UCSD-AML1 (cell line): ENCODE results near the gene CDRT15L2.
"Not testable (repeated sequence)": the region's sequence is repeated elsewhere in the genome, so short reads cannot be mapped to it uniquely, and the experiment has no call there.

Experiments
- DNase-seq: peaks from one replicate; lab custom pipeline; 2025; ENCODE audit not compliant: unreplicated experiment; lab: John Stamatoyannopoulos, UW

CDRT15L2 gene

DNA sequence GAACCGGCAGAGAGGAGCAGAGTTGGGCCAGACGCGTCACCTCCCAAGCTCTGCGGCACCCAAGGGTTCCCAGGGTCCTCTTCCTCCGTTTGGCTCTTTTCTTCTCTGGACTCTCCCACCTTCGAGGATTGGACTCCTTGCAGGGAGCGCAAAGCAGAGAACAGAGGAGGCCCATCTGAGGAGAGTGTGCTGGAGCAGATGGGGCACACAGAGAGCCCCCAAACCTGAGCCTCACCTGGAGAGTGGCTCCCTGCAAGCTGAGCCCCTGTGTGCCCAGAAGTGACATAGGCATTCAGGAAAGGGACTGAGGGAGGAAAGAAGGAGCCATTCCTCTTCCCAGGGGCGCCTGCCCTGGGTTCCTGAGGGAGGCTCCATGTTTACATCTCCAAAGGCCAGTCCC, 6.3 kb upstream of the CDRT15L2 start:
- DNase-seq = not testable (repeated sequence)

DNA sequence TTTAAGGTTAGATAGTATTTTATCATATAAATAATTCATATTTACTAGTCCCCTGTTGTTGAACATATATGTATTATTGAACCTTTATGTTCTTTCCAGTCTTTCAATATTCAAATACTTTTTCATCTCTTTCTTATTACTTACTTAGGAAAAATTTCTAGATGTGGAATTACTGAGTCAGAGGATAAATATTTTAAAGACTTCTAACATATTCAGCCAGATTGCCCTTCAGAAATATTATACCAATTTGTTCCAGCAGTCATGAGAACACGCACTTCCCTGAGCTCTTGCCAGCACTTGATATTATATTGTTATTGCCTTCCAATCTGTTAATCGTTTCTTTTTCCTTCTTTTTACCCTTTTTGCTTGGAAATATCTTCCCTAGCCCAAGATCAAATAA, 4.5 kb upstream of the CDRT15L2 start:
- not testable (repeated sequence) for DNase-seq

DNA sequence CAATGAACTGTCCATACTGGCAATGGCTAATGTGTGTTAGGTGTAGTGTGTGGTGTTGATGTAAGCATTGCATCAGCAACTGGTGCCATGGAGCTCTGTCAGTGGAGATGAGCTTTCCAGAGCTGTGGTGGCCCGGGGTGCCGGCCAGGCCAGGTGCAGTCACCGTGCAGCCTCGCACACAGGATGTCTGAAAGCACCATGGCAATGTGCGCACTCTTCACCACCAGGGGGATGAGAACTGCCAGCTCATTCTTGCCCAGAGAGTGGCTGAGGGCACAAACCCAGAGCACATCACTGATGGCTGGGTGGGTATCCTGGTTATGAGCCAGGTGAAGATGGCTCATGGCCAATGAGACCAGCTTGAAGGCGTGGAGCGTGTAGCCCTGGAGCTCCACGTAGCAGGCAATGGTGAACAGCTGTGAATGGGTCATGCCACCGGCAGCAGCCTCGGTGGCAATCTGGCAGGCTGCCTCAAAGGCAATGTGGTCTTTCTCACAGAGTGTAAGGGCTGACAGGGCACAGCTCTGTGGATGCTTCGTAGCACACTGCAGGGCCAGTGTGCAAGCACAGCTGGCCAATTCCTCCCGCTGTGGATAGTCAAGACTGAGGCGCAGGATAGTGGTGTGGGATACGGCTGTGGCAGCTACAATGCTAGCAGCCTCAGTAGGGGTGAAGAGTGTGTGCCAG, 4.5 kb downstream of the CDRT15L2 start:
- not testable (repeated sequence) for DNase-seq

DNA sequence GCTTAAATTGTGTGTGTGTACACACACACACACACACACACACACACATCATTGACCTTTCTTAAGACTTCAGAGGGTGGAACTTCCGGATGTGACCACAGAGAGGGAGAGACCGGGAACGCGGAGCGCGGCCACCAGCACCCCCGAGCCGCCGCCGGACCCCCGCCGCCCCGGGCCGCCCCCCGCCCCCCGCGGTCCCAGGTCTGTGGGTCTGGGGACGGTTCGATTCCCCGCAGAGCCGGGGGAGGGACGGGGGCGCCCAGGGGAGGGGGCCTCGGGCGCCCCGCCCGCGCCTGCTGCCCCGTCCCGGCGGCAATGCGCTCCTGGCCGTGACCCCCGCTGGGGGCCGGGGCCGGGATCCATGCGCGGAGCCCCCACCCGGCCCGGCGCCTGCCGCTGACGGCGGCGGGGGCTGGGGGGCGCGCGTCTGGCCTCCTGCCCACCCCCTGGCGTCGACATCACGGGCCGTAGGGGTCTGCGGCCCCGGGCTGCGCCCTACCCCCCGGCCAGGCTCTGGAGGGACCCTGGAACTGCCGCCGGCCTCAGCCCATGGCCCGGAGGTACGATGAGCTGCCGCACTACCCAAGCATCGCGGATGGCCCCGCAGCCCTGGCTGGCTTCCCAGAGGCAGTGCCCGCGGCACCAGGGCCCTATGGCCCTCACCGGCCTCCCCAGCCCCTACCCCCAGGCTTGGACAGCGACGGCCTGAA, 9.4 kb downstream of the CDRT15L2 start:
- not testable (repeated sequence) for DNase-seq

DNA sequence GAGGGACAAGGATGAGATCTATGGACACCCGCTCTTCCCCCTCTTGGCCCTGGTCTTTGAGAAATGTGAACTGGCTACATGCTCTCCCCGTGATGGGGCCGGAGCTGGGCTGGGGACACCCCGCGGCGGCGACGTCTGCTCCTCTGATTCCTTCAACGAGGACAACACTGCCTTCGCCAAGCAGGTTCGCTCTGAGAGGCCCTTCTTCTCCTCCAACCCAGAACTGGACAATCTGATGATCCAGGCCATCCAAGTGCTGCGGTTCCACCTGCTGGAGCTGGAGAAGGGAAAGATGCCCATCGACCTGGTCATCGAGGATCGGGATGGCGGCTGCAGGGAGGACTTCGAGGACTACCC, 9.9 kb downstream of the CDRT15L2 start:
- not testable (repeated sequence) for DNase-seq

DNA sequence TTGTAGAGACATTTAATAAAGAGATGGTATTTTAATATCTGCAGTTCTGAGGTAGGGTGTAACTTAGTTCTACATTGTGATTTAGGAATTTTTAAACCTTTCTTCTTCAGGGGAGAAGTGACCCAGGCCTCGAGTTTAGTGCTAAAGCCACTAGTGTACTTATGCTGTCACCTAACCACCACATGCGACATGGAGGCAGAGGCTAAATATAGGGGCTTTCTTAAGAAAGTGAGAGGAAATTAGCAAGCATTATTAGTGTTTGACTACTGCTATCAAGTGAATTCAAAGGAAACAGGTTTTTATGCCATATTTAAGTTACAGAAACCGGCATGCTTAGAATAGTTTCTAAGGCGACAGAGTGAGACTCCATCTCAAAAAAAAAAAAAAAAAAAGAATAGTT, 11.5 kb downstream of the CDRT15L2 start:
- not testable (repeated sequence) for DNase-seq

DNA sequence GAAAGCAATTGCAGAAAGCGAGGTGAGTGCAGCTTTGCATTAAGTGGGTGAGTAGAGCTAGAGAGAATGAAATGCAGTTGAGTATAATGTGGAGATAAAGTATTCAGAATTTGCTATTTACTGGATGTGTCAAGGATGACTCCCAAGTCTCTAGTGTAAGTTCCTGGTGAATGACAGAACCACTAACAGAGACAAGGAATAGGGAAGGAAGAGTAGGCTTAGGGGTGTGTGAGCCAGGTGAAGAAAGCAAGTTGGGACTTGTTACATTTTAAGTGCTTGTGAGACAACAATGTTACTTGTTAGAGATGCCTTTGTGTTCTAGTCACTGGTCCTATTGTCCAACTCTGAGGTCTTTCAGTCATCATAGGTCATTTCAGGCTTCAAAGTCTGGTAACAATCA, 26.0 kb downstream of the CDRT15L2 start:
- DNase-seq = not testable (repeated sequence)

DNA sequence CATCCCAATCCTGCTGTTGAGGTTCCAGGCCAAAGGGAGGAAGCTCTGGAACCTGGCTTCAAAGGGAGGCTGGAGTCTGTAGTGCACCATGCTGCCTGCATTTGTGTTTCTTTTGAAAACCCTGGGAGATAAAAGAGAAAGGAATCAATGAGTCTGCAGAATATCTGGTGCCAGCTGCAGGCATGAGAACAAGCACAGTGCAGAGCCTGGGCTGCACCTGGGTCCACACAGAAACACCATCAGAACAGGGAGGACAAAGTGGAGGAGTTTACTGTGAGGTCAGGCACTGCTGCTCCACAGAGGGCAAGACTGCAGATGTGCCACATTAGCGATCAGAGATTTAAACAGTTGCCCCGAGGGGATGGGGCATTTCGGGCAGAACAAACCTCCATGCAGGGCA, 30.0 kb downstream of the CDRT15L2 start:
- DNase-seq = not testable (repeated sequence)

DNA sequence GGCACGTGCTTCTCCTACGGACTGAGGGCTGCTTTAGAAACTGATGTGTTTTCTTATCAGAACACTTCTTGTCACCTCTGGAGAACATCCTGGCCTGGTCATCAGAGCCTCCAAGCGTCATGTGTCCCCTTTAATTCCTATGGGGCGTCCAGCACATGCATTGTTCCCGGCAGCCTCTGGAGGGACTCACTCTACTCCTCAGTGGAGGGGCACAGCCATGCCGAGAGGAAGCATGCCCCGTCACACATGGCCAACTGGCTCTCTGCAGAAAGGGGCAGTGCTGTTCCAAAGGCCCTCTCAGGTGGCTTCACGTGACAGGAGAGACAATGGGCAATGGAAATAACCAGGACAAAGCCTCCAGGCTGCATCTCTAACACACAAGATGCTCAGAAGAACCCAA, 31.8 kb downstream of the CDRT15L2 start:
- no peak for DNase-seq

DNA sequence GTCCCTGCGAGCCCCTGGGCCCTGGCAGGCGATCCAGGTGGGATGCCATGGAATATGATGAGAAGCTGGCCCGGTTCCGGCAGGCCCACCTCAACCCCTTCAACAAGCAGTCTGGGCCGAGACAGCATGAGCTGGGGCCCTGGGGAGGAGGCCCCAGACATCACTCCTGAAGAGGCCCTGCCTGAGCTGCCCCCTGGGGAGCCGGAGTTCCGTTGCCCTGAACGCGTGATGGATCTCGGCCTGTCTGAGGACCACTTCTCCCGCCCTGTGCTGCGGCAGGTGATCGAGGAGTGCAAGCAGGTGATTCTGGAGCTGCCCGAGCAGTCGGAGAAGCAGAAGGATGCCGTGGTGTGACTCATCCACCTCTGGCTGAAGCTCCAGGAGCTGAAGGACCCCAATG, 33.1 kb downstream of the CDRT15L2 start:
- DNase-seq = no peak

DNA sequence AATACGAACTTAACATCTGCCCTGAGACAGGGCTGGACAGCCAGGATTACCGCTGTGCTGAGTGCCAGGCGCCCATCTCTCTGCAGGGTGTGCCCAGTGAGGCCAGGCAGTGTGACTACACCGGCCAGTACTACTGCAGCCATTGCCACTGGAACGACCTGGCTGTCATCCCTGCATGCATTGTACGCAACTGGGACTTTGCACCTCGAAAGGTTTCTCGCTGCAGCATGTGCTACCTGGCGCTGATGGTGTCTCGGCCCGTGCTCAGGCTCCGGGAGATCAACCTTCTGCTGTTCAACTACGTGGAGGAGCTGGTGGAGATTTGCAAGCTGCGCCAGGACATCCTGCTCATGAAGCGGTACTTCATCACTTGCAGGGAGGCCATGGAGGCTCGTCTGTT, 33.7 kb downstream of the CDRT15L2 start:
- no peak for DNase-seq

DNA sequence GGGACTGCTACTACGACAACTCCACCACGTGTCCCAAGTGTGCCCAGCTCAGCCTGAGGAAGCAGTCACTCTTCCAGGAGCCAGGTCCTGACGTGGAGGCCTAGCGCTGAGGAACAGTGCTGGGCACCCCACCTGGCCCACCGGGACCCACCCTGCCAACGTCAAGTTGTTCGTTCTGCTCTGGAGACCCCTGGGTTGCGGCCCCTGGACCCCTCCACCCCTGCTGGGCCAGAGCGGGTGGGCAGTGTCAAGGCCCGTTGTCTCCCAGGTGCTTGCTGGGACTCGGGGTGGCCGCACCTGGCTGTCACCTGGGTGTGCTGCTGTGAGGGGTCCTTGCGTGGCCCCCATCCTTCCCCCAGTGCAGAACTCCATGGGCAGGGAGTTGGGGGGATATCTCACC, 34.4 kb downstream of the CDRT15L2 start:
- DNase-seq = no peak

DNA sequence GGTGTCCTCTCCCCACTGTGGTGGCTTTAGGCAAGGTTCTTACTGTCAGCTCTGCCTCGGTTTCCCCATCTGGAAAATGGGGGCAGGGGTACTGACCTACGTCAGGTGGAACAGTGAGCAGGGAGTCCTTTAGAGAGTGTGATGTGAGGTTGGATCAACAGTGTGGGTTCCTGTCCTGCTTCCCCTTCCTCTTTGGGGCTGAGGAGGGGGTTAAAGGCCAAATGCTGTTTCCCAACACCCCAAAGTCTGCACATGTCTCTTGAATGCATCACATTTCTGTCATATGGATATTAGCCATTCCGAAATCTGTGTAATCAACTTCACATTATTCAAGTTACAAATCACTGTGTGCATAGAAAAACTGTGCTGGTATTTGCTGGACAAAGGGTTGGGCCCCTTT, 35.9 kb downstream of the CDRT15L2 start:
- not testable (repeated sequence) for DNase-seq
